Nephron (organoid): ENCODE results near the gene DIAPH3.

ENCODE experiments used
- H3K27ac Mint-ChIP-seq, 3 experiments: 2 replicates each; pipeline ENCODE4 v1.8.0; 2020; ENCODE audit warnings: mixed read lengths in 3 of 3, mild to moderate bottlenecking in 2 of 3, moderate library complexity in 1 of 3
- H3K27me3 Mint-ChIP-seq: 2 replicates; pipeline ENCODE4 v1.8.0; 2021; ENCODE audit warnings: low read depth, mild to moderate bottlenecking, moderate library complexity, mixed read lengths
- H3K36me3 Mint-ChIP-seq: 2 replicates; pipeline ENCODE4 v1.8.0; 2020; ENCODE audit warnings: low read depth, mixed read lengths
- H3K4me1 Mint-ChIP-seq: 2 replicates; pipeline ENCODE4 v1.8.0; 2020; ENCODE audit warnings: mixed read lengths
- H3K4me3 Mint-ChIP-seq, 3 experiments: 2 replicates each; pipeline ENCODE4 v1.8.0; 2020; ENCODE audit warnings: mild to moderate bottlenecking in 3 of 3, mixed read lengths in 3 of 3, moderate library complexity in 2 of 3
- H3K9me3 Mint-ChIP-seq: 2 replicates; pipeline ENCODE4 v1.8.0; 2020; ENCODE audit warnings: mixed read lengths
- TF ChIP-seq, protein P1 (sequence below), 3 experiments: fragments of 200-600 bp; sonication (generic); IDR thresholded peaks; one replicate each; pipeline ENCODE4 v1.5.0; 2021; ENCODE audit warnings: antibody characterized with exemption in 3 of 3; ENCODE audit not compliant: unreplicated experiment in 3 of 3

Gene DIAPH3

GRCh38 chr13:59787679-59788078, 376.0 kb downstream of the DIAPH3 start:
- TF ChIP-seq, protein P1, sequence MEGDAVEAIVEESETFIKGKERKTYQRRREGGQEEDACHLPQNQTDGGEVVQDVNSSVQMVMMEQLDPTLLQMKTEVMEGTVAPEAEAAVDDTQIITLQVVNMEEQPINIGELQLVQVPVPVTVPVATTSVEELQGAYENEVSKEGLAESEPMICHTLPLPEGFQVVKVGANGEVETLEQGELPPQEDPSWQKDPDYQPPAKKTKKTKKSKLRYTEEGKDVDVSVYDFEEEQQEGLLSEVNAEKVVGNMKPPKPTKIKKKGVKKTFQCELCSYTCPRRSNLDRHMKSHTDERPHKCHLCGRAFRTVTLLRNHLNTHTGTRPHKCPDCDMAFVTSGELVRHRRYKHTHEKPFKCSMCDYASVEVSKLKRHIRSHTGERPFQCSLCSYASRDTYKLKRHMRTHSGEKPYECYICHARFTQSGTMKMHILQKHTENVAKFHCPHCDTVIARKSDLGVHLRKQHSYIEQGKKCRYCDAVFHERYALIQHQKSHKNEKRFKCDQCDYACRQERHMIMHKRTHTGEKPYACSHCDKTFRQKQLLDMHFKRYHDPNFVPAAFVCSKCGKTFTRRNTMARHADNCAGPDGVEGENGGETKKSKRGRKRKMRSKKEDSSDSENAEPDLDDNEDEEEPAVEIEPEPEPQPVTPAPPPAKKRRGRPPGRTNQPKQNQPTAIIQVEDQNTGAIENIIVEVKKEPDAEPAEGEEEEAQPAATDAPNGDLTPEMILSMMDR (IDR thresholded peaks at IDR 0.05; ENCODE audit: unreplicated experiment in 3 of 3): no peak
- H3K27ac Mint-ChIP-seq: no peak overlapping the region
- no peaks in the 10 kb centered on the region for H3K36me3 Mint-ChIP-seq
- no peaks in the 10 kb centered on the region for H3K27me3 Mint-ChIP-seq
- no peak overlapping the region for H3K4me3 Mint-ChIP-seq
- no peaks in the 10 kb centered on the region for H3K9me3 Mint-ChIP-seq
- H3K4me1 Mint-ChIP-seq: peaks cover 14% of the 10 kb centered on the region

DNA sequence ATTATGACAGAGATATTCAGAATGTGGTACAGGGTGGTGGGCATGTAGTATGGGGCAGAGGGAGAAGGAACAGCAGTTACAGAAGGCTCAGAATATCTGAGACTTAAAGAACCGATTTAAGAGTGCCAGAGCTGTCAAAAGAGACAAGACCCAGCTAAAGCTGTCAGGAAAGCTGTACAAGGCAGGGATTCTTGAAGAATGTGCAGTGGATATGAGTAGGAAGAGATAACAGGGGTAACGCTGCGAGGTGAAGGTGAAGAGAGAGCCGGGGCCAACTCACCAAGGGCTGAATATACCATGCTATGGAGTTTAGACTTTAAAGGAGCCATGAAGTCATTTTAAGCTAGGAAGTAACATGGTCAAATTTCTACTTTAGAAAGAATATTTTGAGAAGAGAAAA, 381.0 kb downstream of the DIAPH3 start:
- Mint-ChIP-seq H3K4me3 (no peak overlapping the region), H3K9me3 (no peaks in the 10 kb centered on the region), H3K4me1 (no peaks in the 10 kb centered on the region), H3K27me3 (no peaks in the 10 kb centered on the region), H3K36me3 (no peaks in the 10 kb centered on the region), H3K27ac (no peak overlapping the region)
- TF ChIP-seq, protein P1 (IDR thresholded peaks at IDR 0.05; ENCODE audit: unreplicated experiment in 3 of 3): no peak

- peaks cover 1% of the 10 kb centered on the region for H3K4me1 Mint-ChIP-seq
- H3K27ac Mint-ChIP-seq: no peak overlapping the region
- no peak overlapping the region for H3K4me3 Mint-ChIP-seq
- H3K27me3 Mint-ChIP-seq: no peaks in the 10 kb centered on the region
- TF ChIP-seq, protein P1 (IDR thresholded peaks at IDR 0.05; ENCODE audit: unreplicated experiment in 3 of 3): no peak
- no peaks in the 10 kb centered on the region for H3K9me3 Mint-ChIP-seq
- H3K36me3 Mint-ChIP-seq: no peaks in the 10 kb centered on the region
Observed at GRCh38 chr13:59780058-59780457, 383.7 kb downstream of the DIAPH3 start.

DNA sequence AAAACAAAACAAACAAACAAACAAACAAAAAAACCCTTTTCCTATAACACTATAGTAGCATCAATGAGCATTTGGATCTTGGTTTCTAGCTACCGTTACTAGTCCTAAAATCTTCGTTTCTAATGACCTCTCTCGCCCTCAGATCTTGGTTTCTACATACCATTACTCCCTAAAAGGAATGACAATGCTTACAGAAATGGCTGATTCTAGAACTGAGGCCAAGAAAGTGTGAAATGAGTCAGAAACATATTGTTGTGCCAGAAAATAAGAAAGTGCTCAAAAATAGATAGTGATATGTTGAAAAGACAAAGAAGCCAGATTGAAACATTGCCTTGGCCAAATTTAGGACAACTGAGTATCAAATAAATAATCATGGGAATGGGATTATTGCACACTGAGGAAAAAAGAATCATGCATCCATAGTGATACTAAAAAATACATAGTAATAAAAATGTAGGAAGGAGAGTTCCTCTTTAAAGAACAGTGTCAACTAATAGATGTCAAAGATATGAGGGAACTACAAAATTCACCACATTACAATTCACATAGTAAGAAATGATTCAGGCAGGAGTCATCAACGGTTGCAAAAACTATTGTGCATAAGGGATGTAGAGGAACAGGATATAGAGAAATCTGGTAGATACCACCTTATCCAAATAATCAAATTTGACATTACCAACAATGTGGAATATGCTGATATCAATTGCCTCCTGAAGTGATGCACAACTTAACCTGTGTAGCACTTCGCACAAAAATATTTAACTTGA, 386.6 kb downstream of the DIAPH3 start:
- peaks cover 22% of the 10 kb centered on the region for H3K4me1 Mint-ChIP-seq
- no peak overlapping the region for H3K4me3 Mint-ChIP-seq
- H3K27ac Mint-ChIP-seq: no peak overlapping the region
- H3K9me3 Mint-ChIP-seq: no peaks in the 10 kb centered on the region
- TF ChIP-seq, protein P1 (IDR thresholded peaks at IDR 0.05; ENCODE audit: unreplicated experiment in 3 of 3): no peak
- H3K36me3 Mint-ChIP-seq: no peaks in the 10 kb centered on the region
- H3K27me3 Mint-ChIP-seq: no peaks in the 10 kb centered on the region

DNA sequence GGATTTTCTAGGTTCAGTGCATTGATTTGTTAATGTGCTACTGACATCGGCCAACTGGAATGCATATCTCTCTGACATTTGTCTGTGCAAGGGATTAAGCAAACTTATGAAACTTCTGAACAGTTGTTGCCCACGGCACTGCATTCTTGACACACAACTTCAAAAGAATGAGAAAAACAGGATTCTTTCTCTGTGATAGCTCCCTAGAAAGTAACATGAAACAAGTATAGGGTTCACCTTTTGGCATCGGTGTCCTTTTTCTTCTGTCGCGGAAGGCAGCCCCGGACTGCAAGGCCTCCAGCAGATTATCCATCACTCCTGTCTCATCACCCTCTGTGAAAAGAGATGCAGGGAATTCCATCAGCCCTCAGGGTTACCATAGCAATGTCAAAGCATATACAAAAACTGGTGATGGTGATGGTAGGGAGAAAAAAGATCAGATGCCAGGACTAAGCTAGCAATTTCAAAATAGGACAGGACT, 389.2 kb downstream of the DIAPH3 start:
- Mint-ChIP-seq H3K9me3 (no peaks in the 10 kb centered on the region), H3K27ac (peak overlapping the region; percentile 15 to 78 (median 77)), H3K4me1 (peaks cover 36% of the 10 kb centered on the region), H3K27me3 (no peaks in the 10 kb centered on the region), H3K4me3 (no peak overlapping the region), H3K36me3 (no peaks in the 10 kb centered on the region)
- TF ChIP-seq, protein P1 (IDR thresholded peaks at IDR 0.05; ENCODE audit: unreplicated experiment in 3 of 3): no peak

DNA sequence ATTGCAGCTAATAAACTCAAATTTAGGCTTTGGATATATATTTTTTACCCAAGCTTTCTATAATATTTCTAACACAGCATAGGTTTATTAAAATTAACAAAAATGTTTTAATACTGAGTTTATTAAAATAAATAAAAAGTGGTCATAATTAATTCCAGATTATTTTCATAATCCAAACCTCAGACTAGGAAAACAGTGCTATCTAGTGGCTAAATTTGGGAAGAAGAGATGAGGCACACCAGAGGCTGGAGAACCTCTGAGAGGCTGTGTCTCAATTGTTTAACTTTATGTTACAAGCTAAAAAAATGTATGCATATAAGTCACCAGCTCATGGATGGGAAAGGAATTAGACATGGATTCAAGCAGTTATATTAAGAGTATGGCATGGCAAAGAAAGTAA, 392.5 kb downstream of the DIAPH3 start:
- TF ChIP-seq, protein P1 (IDR thresholded peaks at IDR 0.05; ENCODE audit: unreplicated experiment in 3 of 3): peak; percentile 38 to 64 (median 51)
- H3K4me1 Mint-ChIP-seq: peaks cover 37% of the 10 kb centered on the region
- H3K4me3 Mint-ChIP-seq: no peak overlapping the region
- H3K36me3 Mint-ChIP-seq: no peaks in the 10 kb centered on the region
- peak overlapping the region in 1 of 3 experiments; percentile 36 for H3K27ac Mint-ChIP-seq
- no peaks in the 10 kb centered on the region for H3K9me3 Mint-ChIP-seq
- H3K27me3 Mint-ChIP-seq: no peaks in the 10 kb centered on the region
